M059J (cell line): ENCODE measurements around the gene EXOSC6. TPM values are rescaled to one million over a fixed set of nuclear protein-coding genes. Genes with fewer than 3 reads are reported as not detected.
"Not testable (repeated sequence)": the region's sequence is repeated elsewhere in the genome, so short reads cannot be mapped to it uniquely, and the experiment has no call there.

ENCODE experiments used
- DNase-seq: peaks from one replicate; pipeline ENCODE4 v3.0.0-alpha.2; 2012; ENCODE audit warnings: low read depth
- total RNA-seq: library from RNA; depleted of rRNA; stranded (reverse); fragments of >200 nt; shearing (Covaris generic); gene quantifications from 2 replicates; pipeline ENCODE4 v1.2.3, GENCODE V29; 2014

EXOSC6 gene
- total RNA-seq, 1 experiment from 2014 or later: 21.4 TPM

- DNase-seq: no peak
Measured at GRCh38 chr16:70254965-70255286, 3.2 kb upstream of the EXOSC6 start.

DNA sequence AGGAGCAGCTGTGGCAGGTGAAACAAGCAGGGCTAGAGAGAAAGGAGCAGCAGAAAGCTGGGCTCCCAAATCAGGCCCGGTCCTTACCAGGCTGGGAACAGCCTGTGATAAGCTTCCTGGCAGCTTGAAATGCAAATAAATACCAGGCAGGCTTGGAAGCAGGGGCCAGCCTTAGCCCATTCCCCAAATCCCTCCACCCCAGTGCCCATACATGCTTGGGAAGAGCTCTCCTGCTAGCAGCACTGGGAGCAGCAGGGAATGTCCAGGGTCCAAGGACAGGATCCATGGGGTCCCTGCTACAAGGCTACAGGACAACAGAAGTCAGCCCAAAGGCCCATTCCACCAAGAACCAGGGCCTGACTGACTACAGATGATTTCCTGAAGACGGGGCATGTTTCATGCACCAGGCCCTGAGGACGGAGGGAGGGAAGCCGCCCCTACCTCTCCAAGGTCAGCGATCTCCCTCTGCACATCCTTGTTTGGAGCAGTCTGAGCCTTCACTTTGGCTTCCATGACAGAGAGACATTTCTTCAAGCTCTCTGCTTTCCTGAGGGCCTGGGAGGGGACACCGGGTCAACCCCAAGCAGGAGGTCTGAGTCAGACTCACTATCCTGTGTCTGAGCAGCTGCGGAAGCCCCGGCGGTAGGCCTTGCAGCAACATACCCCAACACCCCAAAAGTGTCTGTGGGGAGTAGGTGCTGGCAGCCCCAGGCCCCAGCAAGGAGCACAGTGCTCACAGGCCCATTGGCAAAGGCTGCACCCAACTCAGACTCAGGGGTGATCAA, 2.6 kb upstream of the EXOSC6 start:
- DNase-seq: peak; percentile 27

- DNase-seq: peak; percentile 48
Measured at GRCh38 chr16:70253291-70254106, 1.8 kb upstream of the EXOSC6 start.

DNA sequence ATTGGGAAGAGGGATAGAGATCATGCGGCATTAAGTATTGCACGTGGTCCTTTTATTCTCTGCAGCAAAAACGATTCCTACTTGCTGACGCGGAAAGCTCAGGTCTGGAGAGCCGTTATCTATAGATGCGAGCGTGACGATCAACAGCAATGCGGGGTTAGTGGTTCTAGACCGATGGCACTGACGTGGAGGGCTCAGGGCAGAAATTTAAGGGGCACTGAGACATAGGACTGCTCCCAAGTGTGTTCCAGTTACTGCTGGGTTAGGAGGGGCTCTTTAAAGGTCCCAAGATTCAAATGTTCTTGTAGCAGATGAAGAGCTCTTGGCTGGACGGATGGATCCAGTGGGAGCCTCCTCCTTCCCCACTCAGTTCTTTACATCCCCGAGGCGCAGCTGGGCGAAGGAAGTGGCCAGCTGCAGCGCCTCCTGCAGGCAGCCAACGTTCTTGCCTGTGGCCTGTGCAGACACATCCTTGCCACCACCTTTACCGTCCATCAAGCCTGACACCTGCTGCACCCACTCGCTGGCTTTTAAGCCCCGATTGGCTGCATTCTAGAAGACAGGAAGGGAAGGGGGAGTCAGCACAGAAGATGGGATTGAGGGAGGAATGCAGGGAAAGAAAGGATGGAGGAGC, 732 bp upstream of the EXOSC6 start:
- no peak for DNase-seq

GRCh38 chr16:70250748-70251628, 752 bp downstream of the EXOSC6 start:
- peak; percentile 55 for DNase-seq

DNA sequence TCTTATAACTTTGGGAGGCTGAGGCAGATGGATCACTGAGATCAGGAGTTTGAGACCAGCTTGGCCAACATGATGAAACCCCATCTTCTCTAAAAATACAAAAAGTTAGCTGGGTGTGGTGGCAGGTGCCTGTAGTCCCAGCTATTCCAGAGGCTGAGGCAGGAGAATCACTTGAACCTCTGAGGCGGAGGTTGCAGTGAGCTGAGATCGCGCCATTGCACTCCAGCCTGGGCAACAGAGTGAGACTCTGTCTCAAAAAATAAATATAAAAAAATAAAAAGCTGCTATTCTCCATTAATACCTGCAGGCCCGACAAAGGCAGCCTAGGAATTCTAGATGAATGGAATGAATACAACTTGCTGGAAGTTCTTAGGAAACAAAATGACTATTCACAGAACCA, 2.0 kb downstream of the EXOSC6 start:
- DNase-seq: not testable (repeated sequence)

- not testable (repeated sequence) for DNase-seq
Measured at GRCh38 chr16:70238773-70239172, 13.0 kb downstream of the EXOSC6 start.

- not testable (repeated sequence) for DNase-seq
Measured at GRCh38 chr16:70231831-70232230, 19.9 kb downstream of the EXOSC6 start.

GRCh38 chr16:70226024-70226423, 25.7 kb downstream of the EXOSC6 start:
- DNase-seq: not testable (repeated sequence)

GRCh38 chr16:70225430-70225829, 26.3 kb downstream of the EXOSC6 start:
- DNase-seq: not testable (repeated sequence)

GRCh38 chr16:70224645-70225044, 27.1 kb downstream of the EXOSC6 start:
- not testable (repeated sequence) for DNase-seq

GRCh38 chr16:70223971-70224513, 27.7 kb downstream of the EXOSC6 start:
- not testable (repeated sequence) for DNase-seq

DNA sequence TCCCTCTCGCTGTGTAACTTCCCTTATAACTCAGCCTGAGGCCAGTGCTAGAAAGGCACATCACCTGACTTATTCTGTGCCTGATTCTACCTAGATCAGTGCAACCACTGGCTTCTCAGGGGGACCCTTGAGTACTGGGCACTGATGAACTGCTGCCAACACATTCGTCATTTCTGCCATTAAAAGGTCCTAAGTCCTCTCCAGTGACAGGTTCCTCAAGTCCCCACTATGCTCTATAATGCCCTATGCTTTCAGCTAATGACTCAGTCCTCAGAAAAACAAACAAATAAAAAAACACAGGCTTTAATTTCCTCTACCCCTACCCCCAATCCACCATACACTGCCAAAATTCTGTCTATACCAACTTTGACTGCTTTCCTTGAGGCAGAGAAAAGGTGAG, 28.5 kb downstream of the EXOSC6 start:
- DNase-seq: peak; percentile 6

- DNase-seq: not testable (repeated sequence)
Measured at GRCh38 chr16:70222574-70222973, 29.2 kb downstream of the EXOSC6 start.

- DNase-seq: peak; percentile 74
Measured at GRCh38 chr16:70218586-70218985, 33.2 kb downstream of the EXOSC6 start.

GRCh38 chr16:70206382-70206781, 45.4 kb downstream of the EXOSC6 start:
- DNase-seq: not testable (repeated sequence)

DNA sequence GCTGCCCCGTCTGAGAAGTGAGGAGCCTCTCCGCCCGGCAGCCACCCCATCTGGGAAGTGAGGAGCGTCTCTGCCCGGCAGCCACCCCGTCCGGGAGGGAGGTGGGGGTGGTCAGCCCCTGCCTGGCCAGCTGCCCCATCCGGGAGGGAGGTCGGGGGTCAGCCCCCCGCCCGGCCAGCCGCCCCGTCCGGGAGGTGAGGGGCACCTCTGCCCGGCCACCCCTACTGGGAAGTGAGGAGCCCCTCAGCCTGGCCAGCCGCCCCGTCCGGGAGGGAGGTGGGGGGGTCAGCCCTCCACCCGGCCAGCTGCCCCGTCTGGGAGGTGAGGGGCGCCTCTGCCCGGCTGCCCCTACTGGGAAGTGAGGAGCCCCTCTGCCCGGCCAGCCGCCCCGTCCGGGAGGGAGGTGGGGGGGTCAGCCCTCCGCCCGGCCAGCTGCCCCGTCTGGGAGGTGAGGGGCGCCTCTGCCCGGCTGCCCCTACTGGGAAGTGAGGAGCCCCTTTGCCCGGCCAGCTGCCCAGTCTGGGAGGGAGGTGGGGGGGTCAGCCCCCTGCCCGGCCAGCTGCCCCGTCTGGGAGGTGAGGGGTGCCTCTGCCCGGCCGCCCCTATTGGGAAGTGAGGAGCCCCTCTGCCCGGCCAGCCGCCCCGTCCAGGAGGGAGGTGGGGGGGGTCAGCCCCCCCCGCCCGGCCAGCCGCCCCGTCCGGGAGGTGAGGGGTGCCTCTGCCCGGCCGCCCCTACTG, 46.9 kb downstream of the EXOSC6 start:
- not testable (repeated sequence) for DNase-seq

DNA sequence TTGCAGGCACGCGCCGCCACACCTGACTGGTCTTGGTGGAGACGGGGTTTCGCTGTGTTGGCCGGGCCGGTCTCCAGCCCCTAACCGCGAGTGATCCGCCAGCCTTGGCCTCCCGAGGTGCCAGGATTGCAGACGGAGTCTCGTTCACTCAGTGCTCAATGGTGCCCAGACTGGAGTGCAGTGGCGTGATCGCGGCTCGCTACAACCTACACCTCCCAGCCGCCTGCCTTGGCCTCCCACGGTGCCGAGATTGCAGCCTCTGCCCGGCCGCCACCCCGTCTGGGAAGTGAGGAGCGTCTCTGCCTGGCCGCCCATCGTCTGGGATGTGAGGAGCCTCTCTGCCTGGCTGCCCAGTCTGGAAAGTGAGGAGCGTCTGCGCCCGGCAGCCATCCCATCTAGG, 47.7 kb downstream of the EXOSC6 start:
- DNase-seq: not testable (repeated sequence)

DNA sequence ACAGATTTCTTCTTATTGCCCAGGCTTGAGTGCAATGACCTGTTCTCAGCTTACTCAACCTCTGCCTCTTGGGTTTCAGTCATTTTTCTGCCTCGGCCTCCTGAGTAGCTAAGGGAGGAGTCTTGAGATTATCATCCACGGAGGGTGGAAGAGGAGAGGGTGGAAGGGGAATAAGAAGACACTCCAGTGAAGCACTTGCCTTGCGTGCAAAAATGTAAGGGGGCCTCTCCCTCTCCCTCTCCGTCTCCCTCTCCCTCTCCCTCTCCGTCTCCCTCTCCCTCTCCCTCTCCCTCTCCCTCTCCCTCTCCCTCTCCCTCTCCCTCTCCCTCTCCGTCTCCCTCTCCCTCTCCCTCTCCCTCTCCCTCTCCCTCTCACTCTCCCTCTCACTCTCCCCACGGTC, 48.2 kb downstream of the EXOSC6 start:
- DNase-seq: not testable (repeated sequence)

DNA sequence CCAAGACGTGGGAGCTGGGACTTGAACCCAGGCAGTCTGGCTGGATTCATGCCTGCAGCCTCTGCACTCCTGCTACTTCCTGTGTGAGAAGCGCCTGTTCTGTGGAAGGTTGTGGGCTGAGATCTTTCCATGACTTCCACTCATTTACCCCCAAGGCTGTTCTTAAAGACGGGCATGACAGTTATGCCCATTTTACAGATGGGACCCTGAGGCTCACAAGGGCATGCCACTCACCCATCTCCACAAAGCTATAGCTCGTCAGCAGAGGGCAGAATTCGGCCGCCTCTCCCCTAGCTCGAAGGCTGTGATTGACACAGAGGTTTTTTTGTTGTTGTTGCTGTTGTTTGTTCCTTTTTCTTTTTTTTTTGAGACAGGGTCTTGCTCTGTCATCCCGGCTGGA, 51.7 kb downstream of the EXOSC6 start:
- DNase-seq: not testable (repeated sequence)
